ENCODE results near the gene SNX9.

Gene SNX9

GRCh38 chr6:157804448-157805327, 18.4 kb upstream of the SNX9 start:
- DNase-seq, result no peak

- DNase-seq, result no peak
Observed at GRCh38 chr6:157806131-157806855, 16.8 kb upstream of the SNX9 start.

GRCh38 chr6:157806856-157807215, 16.2 kb upstream of the SNX9 start:
- no peak for DNase-seq

GRCh38 chr6:157808405-157808950, 14.6 kb upstream of the SNX9 start:
- no peak for DNase-seq

- DNase-seq, result no peak
Observed at GRCh38 chr6:157809613-157810012, 13.4 kb upstream of the SNX9 start.

GRCh38 chr6:157811137-157811475, 11.9 kb upstream of the SNX9 start:
- no peak for DNase-seq

GRCh38 chr6:157811476-157812173, 11.4 kb upstream of the SNX9 start:
- DNase-seq, result no peak

GRCh38 chr6:157812425-157813171, 10.4 kb upstream of the SNX9 start:
- no peak for DNase-seq

- no peak for DNase-seq
Observed at GRCh38 chr6:157813191-157813590, 9.9 kb upstream of the SNX9 start.

- DNase-seq, result no peak
Observed at GRCh38 chr6:157813750-157814455, 9.1 kb upstream of the SNX9 start.

- DNase-seq, result no peak
Observed at GRCh38 chr6:157814883-157815282, 8.2 kb upstream of the SNX9 start.

GRCh38 chr6:157821342-157822033, 1.6 kb upstream of the SNX9 start:
- DNase-seq, result no peak

GRCh38 chr6:157822245-157823000, 623 bp upstream of the SNX9 start:
- no peak for DNase-seq

- DNase-seq, result no peak
Observed at GRCh38 chr6:157823528-157824370, 703 bp downstream of the SNX9 start.

- DNase-seq, result no peak
Observed at GRCh38 chr6:157825243-157825904, 2.3 kb downstream of the SNX9 start.

GRCh38 chr6:157830354-157831017, 7.4 kb downstream of the SNX9 start:
- DNase-seq, result no peak

GRCh38 chr6:157831018-157831369, 7.9 kb downstream of the SNX9 start:
- DNase-seq, result no peak

GRCh38 chr6:157831424-157832249, 8.6 kb downstream of the SNX9 start:
- no peak for DNase-seq
